ENCODE results near the gene STRAP. TPM values are rescaled to one million over a fixed set of nuclear protein-coding genes. Genes with fewer than 3 reads are reported as not detected.

The STRAP gene
- total RNA-seq, 1 donor from 2014 or later: 138 TPM

DNA sequence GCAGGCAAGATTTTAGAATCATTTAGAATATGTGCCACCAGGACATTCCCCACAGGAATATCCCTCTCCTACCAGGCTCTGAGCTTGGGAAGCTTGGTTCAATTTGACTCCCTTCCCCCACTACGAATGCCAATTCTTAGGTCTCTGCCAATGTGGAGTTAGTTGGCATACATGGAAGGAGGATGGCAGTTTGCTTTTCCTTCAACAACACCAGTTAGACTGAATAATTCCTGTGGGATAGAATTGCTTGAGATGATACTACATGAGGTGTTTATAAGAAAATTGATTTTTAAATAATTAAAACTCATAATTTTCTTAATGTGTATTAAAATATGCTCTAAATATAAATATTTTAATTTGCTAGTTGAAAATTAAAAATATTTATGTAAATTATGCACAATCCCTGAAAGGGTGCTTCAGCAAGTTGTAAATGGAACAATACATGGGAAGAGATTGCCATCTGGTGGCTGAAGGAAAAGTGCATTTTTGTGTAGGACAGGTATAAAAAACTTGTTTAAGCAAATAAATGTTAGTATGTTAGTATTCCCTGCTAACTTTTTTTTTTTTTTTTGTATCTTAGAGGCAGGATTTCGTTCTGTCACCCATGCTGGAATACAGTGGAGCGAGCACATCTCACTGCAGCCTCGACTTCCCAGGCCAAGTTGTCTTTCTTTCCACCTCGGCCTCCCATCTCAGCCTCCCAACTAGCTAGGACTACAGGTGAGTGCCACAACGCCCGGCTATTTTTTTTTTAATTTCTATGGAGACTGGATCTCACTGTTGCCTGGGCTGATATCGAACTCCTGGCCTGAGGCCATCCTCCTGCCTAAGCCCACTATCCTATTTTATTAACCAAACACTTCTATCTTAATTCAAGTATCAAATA lies 25.8 kb upstream of the STRAP start:
- peaks cover 11% of the 10 kb centered on the region for H3K4me1 Mint-ChIP-seq (ENCODE audit: unreplicated experiment)
- H3K36me3 Mint-ChIP-seq (ENCODE audit: low read depth, unreplicated experiment): no peaks in the 10 kb centered on the region
- no peak overlapping the region for H3K4me3 Mint-ChIP-seq (ENCODE audit: unreplicated experiment)
- no peaks in the 10 kb centered on the region for H3K9me3 Mint-ChIP-seq (ENCODE audit: unreplicated experiment)
- no peak overlapping the region for H3K27ac Mint-ChIP-seq (ENCODE audit: unreplicated experiment)
- peak; percentile 49 for DNase-seq (ENCODE audit: low spot score)
- TF ChIP-seq, protein P1, sequence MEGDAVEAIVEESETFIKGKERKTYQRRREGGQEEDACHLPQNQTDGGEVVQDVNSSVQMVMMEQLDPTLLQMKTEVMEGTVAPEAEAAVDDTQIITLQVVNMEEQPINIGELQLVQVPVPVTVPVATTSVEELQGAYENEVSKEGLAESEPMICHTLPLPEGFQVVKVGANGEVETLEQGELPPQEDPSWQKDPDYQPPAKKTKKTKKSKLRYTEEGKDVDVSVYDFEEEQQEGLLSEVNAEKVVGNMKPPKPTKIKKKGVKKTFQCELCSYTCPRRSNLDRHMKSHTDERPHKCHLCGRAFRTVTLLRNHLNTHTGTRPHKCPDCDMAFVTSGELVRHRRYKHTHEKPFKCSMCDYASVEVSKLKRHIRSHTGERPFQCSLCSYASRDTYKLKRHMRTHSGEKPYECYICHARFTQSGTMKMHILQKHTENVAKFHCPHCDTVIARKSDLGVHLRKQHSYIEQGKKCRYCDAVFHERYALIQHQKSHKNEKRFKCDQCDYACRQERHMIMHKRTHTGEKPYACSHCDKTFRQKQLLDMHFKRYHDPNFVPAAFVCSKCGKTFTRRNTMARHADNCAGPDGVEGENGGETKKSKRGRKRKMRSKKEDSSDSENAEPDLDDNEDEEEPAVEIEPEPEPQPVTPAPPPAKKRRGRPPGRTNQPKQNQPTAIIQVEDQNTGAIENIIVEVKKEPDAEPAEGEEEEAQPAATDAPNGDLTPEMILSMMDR (IDR thresholded peaks at IDR 0.05; ENCODE audit: unreplicated experiment): peak; percentile 83
- H3K27me3 Mint-ChIP-seq (ENCODE audit: unreplicated experiment): no peaks in the 10 kb centered on the region

DNA sequence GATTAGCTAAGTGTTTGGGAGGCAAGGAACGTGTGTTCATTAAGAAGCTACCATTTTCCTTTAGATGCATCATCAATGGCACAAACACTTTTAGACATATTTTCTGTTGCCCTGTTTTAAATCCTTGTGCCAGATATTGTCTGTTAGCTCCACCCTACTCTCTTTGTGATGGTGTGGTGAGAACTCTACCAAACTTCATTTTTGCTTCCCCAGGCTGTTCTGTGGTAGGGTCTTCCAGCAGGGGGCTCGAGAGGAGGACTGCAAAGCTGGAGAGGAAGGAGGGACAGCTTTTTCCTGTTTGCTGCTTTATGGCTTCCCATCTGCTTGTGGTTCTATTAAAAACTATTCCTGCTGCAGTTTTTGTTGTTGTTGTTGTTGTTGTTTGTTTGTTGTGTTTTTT lies 23.8 kb upstream of the STRAP start:
- peak; percentile 9 for DNase-seq (ENCODE audit: low spot score)
- H3K9me3 Mint-ChIP-seq (ENCODE audit: unreplicated experiment): no peaks in the 10 kb centered on the region
- no peaks in the 10 kb centered on the region for H3K27me3 Mint-ChIP-seq (ENCODE audit: unreplicated experiment)

DNA sequence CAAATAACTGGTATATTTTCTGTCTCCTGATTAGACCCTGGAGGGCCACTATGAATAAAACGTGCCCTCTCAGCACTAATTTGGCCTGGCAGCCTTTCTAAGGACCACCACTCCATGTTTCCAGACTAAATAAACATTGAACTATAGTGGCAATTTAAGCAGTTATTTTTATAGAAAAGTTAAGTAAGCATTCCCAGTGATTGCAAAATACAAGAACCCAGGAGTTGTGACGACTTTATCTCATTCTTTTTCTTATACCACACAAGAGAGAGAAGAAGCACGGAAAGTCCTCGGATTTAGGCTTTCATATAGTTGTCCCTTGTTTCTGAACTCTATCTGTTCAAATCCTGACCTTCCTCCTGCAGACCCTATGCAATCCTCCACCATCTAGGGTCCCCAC lies 23.1 kb upstream of the STRAP start:
- no peaks in the 10 kb centered on the region for H3K36me3 Mint-ChIP-seq (ENCODE audit: low read depth, unreplicated experiment)
- no peak for DNase-seq (ENCODE audit: low spot score)
- H3K9me3 Mint-ChIP-seq (ENCODE audit: unreplicated experiment): no peaks in the 10 kb centered on the region
- no peak overlapping the region for H3K27ac Mint-ChIP-seq (ENCODE audit: unreplicated experiment)
- H3K27me3 Mint-ChIP-seq (ENCODE audit: unreplicated experiment): no peaks in the 10 kb centered on the region
- H3K4me1 Mint-ChIP-seq (ENCODE audit: unreplicated experiment): peaks cover 13% of the 10 kb centered on the region
- H3K4me3 Mint-ChIP-seq (ENCODE audit: unreplicated experiment): no peak overlapping the region
- TF ChIP-seq, protein P1 (IDR thresholded peaks at IDR 0.05; ENCODE audit: unreplicated experiment): no peak

More for the DNA sequence above, 23.8 kb upstream of the STRAP start:
- Mint-ChIP-seq H3K4me1 (ENCODE audit: unreplicated experiment) (peaks cover 11% of the 10 kb centered on the region), H3K27ac (ENCODE audit: unreplicated experiment) (no peak overlapping the region), H3K36me3 (ENCODE audit: low read depth, unreplicated experiment) (no peaks in the 10 kb centered on the region), H3K4me3 (ENCODE audit: unreplicated experiment) (no peak overlapping the region)
- TF ChIP-seq, protein P1 (IDR thresholded peaks at IDR 0.05; ENCODE audit: unreplicated experiment): no peak

DNA sequence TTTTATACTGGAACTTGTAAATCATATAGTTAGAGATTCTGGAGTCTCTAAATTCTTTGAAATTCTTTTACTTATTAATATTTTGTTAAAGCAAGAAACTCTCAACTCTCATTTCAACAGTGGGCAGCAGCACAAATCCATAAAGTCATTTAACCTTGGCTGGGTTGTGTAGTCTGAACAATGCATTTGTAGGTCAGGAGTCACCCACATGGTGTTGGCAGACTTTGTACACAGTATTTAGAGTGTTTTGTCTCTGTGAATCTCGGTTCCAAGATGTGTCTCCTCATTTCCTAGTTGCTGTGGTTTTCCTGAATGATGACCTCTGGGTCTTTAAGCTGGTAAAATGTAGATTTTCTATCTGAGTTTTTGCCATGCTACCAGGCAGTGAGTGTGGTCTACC lies 20.8 kb upstream of the STRAP start:
- Mint-ChIP-seq H3K27me3 (ENCODE audit: unreplicated experiment) (no peaks in the 10 kb centered on the region), H3K27ac (ENCODE audit: unreplicated experiment) (no peak overlapping the region), H3K9me3 (ENCODE audit: unreplicated experiment) (no peaks in the 10 kb centered on the region), H3K4me3 (ENCODE audit: unreplicated experiment) (no peak overlapping the region), H3K4me1 (ENCODE audit: unreplicated experiment) (peaks cover 13% of the 10 kb centered on the region), H3K36me3 (ENCODE audit: low read depth, unreplicated experiment) (no peaks in the 10 kb centered on the region)
- no peak for DNase-seq (ENCODE audit: low spot score)
- TF ChIP-seq, protein P1 (IDR thresholded peaks at IDR 0.05; ENCODE audit: unreplicated experiment): no peak

DNA sequence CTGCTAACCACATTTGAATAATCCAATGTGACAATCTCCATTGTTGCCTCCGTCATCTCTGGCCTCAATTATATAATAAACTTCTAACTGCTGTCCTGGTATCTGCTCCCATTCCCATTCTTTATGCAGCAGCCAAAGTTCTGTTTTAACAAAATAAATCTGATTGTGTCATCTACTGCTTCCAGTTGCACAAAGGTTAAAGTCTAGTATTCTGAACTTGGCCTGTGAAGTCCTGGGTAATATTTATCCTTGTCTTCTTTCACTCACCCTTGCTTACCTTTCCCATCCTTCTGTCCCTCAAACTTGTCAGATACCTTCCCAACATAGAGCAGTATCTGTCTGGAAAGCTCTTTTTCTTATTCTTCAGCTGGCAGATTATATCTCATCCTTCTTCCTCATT lies 19.3 kb upstream of the STRAP start:
- peaks cover 13% of the 10 kb centered on the region for H3K4me1 Mint-ChIP-seq (ENCODE audit: unreplicated experiment)
- H3K36me3 Mint-ChIP-seq (ENCODE audit: low read depth, unreplicated experiment): no peaks in the 10 kb centered on the region
- H3K27me3 Mint-ChIP-seq (ENCODE audit: unreplicated experiment): no peaks in the 10 kb centered on the region
- DNase-seq (ENCODE audit: low spot score): no peak
- TF ChIP-seq, protein P1 (IDR thresholded peaks at IDR 0.05; ENCODE audit: unreplicated experiment): no peak
- H3K4me3 Mint-ChIP-seq (ENCODE audit: unreplicated experiment): no peak overlapping the region
- no peak overlapping the region for H3K27ac Mint-ChIP-seq (ENCODE audit: unreplicated experiment)
- no peaks in the 10 kb centered on the region for H3K9me3 Mint-ChIP-seq (ENCODE audit: unreplicated experiment)
